Small intestine (tissue), 7 donors: ENCODE measurements around the gene BAG5. TPM values are rescaled to one million over a fixed set of nuclear protein-coding genes. Genes with fewer than 3 reads are reported as not detected.
"Not testable (repeated sequence)": the region's sequence is repeated elsewhere in the genome, so short reads cannot be mapped to it uniquely, and the experiment has no call there.

Source experiments
- DNase-seq, 2 donors: peaks; one replicate each; pipeline versions ENCODE4 v3.0.0 to v3.0.0-alpha.2; 2013
- FAIRE-seq: peaks from 2 replicates; lab custom pipeline; 2012; peaks lifted over from hg19 to GRCh38; lab: Jason Lieb, UNC
- H3K27ac ChIP-seq, 3 donors: one replicate each; pipeline ENCODE4 v1.5.1; 2013; ENCODE audit warnings: low read length in 2 of 3, mild to moderate bottlenecking in 2 of 3, control low read depth in 1 of 3, inconsistent platforms in 1 of 3, low read depth in 1 of 3, moderate library complexity in 1 of 3
- H3K27me3 ChIP-seq, 3 donors: one replicate each; pipeline ENCODE4 v1.6.1; 2013; ENCODE audit warnings: low read length in 3 of 3, inconsistent platforms in 1 of 3; ENCODE audit not compliant: control insufficient read depth in 3 of 3, insufficient read depth in 3 of 3
- H3K36me3 ChIP-seq, 3 donors: one replicate each; pipeline ENCODE4 v1.6.1; 2013; ENCODE audit warnings: low read length in 3 of 3, inconsistent platforms in 1 of 3, low read depth in 1 of 3, mild to moderate bottlenecking in 1 of 3, moderate library complexity in 1 of 3; ENCODE audit not compliant: control insufficient read depth in 3 of 3, insufficient read depth in 2 of 3
- H3K4me1 ChIP-seq, 3 donors: one replicate each; pipeline ENCODE4 v1.6.1; 2013; ENCODE audit warnings: low read length in 2 of 3, inconsistent platforms in 1 of 3, low read depth in 1 of 3, mild to moderate bottlenecking in 1 of 3, moderate library complexity in 1 of 3; ENCODE audit not compliant: control insufficient read depth in 3 of 3, insufficient read depth in 2 of 3
- H3K4me3 ChIP-seq, 3 donors: one replicate each; pipeline ENCODE4 v1.5.1; 2013; ENCODE audit warnings: low read length in 3 of 3, control low read depth in 1 of 3, inconsistent platforms in 1 of 3, low read depth in 1 of 3, mild to moderate bottlenecking in 1 of 3, moderate library complexity in 1 of 3
- H3K9me3 ChIP-seq, 2 donors: one replicate each; pipeline ENCODE4 v1.6.1; 2013; ENCODE audit warnings: low read depth in 1 of 2, low read length in 1 of 2; ENCODE audit not compliant: control insufficient read depth in 2 of 2, insufficient read depth in 1 of 2
- WGBS, 3 donors: extraction: QIAGEN DNeasy Blood & Tissue Kit; methylation state at CpG; one replicate each; pipeline ENCODE4 v1.1.7; 2013; 5-methylcytosine and 5-hydroxymethylcytosine counted together
- polyA plus RNA-seq, 4 donors: library from polyadenylated mRNA; stranded (reverse) in 3 of 4; unstranded in 1 of 4; fragments of 200-250 nt in 3 of 4; fragments of 120-200 nt in 1 of 4; gene quantifications; one replicate each; pipeline versions ENCODE4 v1.2.1 to v1.2.3, GENCODE V29; 2013
- donor health status: healthy with polysubstance abuse.
- donor health status: control.
- donor health status: control.
- donor health status: Bipolar disorder and iron deficiency.
- donor health status: healthy.

Gene BAG5
- polyA plus RNA-seq, 4 donors, result 8.5 to 21.8 (median 12.6) TPM

DNA sequence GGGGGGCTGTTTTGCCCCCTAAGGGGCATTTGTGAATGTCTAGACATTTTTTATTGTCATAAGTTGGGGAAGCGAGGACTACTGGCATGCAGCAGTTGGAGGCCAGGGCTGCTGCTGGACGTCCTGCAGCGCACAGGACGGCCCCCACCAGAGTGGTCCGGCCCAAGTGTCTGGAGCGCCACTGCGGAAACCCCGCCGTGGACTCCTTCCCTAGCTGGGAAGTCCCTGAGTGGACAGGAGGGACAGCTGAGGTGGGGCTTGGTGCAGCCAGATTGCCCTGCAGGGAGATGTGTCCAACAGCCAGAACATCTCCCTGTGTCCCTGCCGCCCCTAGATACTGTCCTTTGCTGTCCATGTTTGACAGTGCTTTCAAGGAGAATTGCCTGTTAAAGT is 45.3 kb downstream of the BAG5 start:
- H3K4me3 ChIP-seq, result no peak overlapping the region
- peaks cover 0 to 2% (median 0%) of the 10 kb centered on the region in 3 donors for H3K27me3 ChIP-seq
- no peaks in the 10 kb centered on the region for H3K9me3 ChIP-seq
- H3K27ac ChIP-seq, result no peak overlapping the region
- DNase-seq (no peak), FAIRE-seq (no peak)
- peaks cover 0 to 32% (median 0%) of the 10 kb centered on the region in 3 donors for H3K4me1 ChIP-seq
- H3K36me3 ChIP-seq, result peaks cover 0 to 56% (median 0%) of the 10 kb centered on the region in 3 donors
- WGBS, 3 donors, result 82 to 91% (median 86%) methylated on average over 10 of the region's 10 CpGs

DNA sequence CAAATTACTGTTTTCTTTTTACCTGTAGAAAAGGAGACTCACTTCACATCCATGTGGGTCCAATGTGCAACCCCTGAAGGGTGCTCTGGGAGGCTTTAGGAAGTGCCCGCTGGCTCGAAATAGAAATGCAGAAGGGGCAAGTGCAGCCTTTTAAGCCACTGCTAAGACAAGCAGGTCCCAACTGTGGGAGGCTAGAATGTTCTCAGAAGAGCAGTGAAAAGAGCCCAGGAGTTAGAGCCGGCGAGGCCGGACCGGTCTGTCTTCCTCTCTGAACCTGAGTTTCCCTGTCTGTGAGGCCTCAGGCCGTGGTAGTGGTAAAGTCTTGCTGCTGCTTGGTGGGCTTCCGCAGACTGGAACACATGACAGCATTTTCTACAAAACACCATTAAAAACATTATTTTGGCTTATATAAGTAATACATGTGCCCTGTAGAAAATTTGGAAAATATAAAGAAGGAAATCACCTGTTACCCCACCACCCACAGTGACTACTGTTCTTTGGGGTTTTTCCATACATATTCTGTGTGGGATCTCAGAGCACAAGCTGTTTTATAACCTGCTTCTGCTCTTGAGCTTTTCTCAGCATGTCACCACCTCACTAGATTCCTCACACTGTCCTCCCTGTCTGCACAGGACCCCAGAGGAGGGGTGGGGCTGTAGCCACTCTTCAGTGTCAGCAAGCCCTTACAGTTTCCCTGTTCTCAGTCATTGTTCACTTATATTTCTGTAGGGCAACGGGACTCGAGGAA is 45.9 kb downstream of the BAG5 start:
- no peak for FAIRE-seq
- DNase-seq, result no peak
- no peaks in the 10 kb centered on the region for H3K9me3 ChIP-seq
- H3K36me3 ChIP-seq, result peaks cover 0 to 57% (median 0%) of the 10 kb centered on the region in 3 donors
- 74 to 79% (median 76%) methylated on average over 10 of the region's 10 CpGs for whole genome bisulfite sequencing, 3 donors
- peaks cover 0 to 32% (median 0%) of the 10 kb centered on the region in 3 donors for H3K4me1 ChIP-seq
- H3K27ac ChIP-seq, result no peak overlapping the region
- no peak overlapping the region for H3K4me3 ChIP-seq
- H3K27me3 ChIP-seq, result no peaks in the 10 kb centered on the region

DNA sequence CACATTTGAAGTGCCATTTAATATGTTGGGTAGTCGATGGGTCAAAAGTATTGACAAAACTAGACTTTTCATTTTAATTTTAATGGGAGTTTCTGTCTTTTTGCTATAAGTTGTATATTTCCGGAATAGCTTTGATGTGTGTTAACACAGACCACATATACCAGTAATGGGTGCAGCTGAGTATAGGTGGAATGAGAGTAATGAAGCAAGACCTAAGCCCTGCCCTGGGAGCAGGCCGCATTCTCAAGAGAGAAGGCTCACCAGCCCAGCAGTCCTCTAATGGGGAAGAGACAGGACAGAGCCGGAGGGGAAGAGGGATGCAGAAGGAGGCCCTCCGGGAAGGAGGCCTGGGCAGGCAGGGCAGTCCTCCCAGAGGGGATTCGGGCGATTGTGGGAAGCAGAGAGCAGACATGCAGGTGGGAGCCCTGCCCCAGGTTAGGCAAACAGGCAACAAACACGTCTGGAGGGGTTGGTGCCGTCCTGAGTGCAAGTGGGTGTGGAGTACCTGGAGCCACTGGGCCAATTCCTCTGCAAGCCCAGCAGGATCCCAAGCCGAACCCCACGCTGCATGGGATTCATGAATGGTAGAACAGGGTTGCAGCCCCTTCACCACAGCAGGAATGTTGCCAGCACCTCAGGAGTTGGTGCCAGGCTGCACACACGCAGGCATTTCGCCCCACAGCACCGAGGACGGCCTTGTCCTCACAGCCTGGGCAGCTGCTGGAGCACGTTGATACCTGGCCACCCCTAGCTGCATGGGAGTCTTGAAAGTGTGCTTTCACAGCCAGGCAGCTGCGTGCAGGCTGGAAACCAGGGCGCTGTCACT is 47.6 kb downstream of the BAG5 start:
- H3K27me3 ChIP-seq, result no peaks in the 10 kb centered on the region
- no peak overlapping the region for H3K4me3 ChIP-seq
- FAIRE-seq (no peak), DNase-seq (no peak)
- WGBS, 3 donors, result 86 to 90% (median 90%) methylated on average over 18 of the region's 18 CpGs
- H3K9me3 ChIP-seq, result no peaks in the 10 kb centered on the region
- H3K36me3 ChIP-seq, result peaks cover 0 to 58% (median 2%) of the 10 kb centered on the region in 3 donors
- H3K4me1 ChIP-seq, result peaks cover 0 to 21% (median 0%) of the 10 kb centered on the region in 3 donors
- H3K27ac ChIP-seq, result no peak overlapping the region

DNA sequence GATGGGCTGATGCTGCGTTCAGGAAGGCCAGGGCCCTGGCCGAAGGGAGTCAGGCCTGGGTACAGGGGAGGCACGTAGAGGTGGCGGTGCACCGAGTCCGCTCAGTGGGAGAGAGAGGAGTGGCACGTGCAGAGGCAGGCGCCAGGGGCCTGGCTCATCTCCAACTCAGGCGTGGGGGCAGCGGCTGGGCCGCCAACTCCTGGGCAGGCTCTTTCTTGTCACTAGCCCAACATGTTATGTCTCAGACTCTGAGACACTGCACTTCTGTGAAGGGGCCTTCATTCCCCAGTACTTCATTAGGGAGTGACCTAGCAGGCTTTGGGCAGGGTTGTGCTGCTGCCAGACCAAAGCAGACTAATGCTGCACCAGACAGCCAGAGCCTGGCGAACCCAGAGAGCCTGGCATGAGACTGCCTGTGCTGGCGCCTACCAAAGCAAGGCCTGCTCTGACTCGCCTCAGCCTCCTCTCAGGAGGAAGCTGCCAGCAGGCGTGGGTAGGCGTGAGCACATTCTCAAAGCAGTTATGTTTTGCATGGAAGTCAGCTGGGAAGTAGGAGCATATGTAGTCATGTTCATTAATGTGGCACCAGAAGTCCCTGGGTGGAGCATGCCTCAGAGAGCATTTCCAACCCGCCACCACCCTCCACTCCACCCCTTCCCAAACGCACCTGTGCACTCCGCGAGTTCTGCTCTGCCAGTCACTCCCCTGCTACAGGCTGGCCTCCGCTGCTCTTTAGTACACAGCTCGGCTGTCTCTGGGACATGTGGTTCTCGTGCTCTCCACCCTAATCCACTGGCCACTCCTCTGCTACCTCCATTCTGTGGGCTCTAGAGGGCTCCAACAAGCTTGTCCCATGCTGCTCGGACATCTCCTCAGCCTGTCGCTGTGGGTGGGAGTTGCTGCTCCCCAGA is 49.5 kb downstream of the BAG5 start:
- H3K27me3 ChIP-seq, result no peaks in the 10 kb centered on the region
- H3K36me3 ChIP-seq, result peaks cover under 1 to 58% (median 2%) of the 10 kb centered on the region in 3 donors
- WGBS, 3 donors, result 20 to 63% (median 45%) methylated on average over 24 to 25 of the region's 25 CpGs
- FAIRE-seq (no peak), DNase-seq (peak in 1 of 2 donors; percentile 51)
- no peaks in the 10 kb centered on the region for H3K9me3 ChIP-seq
- H3K27ac ChIP-seq, result peak overlapping the region in 1 of 3 donors; percentile 33
- H3K4me3 ChIP-seq, result no peak overlapping the region
- peaks cover 0 to 3% (median 0%) of the 10 kb centered on the region in 3 donors for H3K4me1 ChIP-seq

DNA sequence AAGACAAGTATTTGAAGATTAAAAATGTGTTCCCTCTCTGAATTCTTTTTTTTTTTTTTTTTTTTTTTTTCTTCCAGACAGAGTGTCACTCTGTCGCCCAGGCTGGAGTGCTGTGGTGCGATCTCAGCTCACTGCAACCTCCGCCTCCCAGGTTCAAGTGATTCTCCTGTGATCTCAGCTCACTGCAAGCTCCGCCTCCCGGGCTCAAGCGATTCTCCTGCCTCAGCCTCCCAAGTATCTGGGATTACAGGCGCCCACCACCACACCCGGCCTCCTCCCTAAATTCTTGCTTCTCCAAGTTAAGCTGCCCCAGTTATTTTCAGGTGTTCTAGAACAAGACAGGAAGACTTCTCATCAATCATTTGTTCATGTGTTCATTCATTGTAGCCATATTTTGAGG is 50.3 kb downstream of the BAG5 start:
- H3K9me3 ChIP-seq, H3K27ac ChIP-seq, H3K4me3 ChIP-seq, H3K27me3 ChIP-seq, FAIRE-seq, H3K4me1 ChIP-seq, DNase-seq: not testable (repeated sequence)
- WGBS, 3 donors, result 89 to 98% (median 97%) methylated on average over 7 to 8 of the region's 8 CpGs
- peaks cover 2 to 57% (median 2%) of the 10 kb centered on the region in 3 donors for H3K36me3 ChIP-seq

DNA sequence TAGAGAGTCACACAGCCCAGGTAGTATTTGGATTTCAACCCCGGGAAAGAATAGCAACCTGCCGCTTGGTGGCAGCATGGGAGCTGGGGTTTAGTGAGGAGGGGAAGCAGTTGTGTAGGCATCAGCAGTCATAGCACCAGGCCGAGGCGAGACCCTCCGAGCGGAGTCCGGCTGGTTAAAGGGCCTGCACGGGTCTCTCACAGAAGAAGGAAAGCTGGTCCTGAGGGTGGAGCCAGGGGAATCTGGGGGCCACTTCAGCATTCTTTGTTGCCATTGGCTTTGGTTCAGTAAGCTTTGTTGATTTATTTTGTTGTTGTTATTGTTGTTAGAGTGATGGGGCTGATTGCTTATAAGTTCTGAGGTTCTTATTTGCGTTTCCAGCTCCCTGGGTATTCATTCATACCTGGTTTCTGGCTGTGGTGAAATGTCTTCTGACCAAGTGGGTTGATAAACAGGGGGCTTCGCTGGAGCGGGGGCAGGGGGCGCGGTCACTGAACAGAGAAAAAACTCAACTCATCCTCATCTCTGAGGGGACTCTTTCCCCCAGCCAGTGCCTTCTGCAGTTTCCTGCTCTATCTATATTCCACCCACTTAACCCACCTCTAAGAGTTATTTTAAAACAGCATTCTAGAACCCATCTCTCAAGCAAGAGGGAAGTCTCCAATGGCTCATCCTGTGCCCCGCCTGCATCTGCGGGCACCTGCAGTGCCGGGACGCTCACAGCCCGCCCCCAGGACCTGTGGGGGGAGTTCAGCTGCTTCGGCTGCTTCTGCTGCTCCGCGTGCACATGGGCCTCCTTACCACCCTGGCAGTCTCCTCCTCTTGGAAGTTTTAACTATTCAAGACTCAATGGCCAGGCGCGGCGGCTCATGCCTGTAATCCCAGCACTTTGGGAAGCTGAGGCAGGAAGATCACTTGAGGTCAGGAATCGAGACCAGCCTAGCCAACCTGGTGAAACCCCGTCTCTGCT is 51.4 kb downstream of the BAG5 start:
- DNase-seq (no peak), FAIRE-seq (no peak)
- Histone ChIP-seq H3K27ac (no peak overlapping the region), H3K36me3 (peaks cover 2 to 64% (median 2%) of the 10 kb centered on the region in 3 donors), H3K4me3 (no peak overlapping the region), H3K27me3 (no peaks in the 10 kb centered on the region), H3K4me1 (no peaks in the 10 kb centered on the region), H3K9me3 (no peaks in the 10 kb centered on the region)
- 92 to 95% (median 95%) methylated on average over 26 of the region's 26 CpGs for WGBS, 3 donors

DNA sequence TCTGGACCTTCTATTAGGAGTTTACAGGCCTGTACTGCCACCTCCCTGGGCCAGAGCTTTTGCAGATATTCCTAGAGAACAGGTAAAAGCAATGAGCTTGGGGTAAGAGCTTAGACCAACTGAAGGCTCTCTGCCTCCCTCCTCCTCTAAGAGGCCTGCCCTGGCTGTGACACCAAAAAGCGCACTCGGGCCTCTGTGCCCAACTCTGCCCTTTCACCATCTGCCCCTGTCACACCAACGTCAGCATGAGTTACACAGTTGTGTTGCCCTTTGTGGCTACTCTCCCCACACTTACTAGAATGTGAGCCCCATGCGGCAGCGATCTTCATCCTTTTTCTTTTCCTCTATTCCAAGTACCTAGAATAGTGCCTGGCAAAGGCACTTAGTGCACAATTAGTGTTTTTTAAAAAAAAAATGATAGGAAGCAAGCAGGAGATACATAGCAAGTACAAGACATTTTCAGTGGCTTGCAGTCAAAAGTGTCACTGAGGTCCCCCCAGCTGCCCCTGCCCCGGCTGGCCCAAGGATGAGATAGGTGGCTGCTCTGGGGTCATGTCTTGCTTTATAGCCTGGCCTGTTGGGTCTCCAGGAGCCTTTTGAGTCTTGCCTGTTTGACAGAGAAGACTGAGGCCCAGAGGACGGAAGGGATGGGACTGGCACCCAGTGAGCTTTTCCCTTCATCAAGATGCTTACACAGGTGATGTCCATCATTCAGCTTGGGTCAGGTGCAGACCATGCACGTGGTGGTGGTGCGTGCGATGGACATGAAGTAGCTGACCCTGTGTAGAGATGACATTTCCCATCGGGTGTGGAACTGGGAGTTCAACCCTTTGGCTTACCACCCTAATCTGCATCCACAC is 52.4 kb downstream of the BAG5 start:
- Histone ChIP-seq H3K9me3 (no peaks in the 10 kb centered on the region), H3K36me3 (peaks cover 2 to 70% (median 6%) of the 10 kb centered on the region in 3 donors), H3K4me1 (no peaks in the 10 kb centered on the region), H3K27me3 (no peaks in the 10 kb centered on the region), H3K4me3 (no peak overlapping the region), H3K27ac (no peak overlapping the region)
- DNase-seq (no peak), FAIRE-seq (no peak)
- WGBS, 3 donors, result 90 to 93% (median 91%) methylated on average over 11 of the region's 11 CpGs
